ENCODE data around the gene RTN1.
"Not testable (repeated sequence)": the region's sequence is repeated elsewhere in the genome, so short reads cannot be mapped to it uniquely, and the experiment has no call there.

The RTN1 gene

GRCh38 chr14:59704054-59704645 lies 166.4 kb downstream of the RTN1 start:
- DNase-seq (ENCODE audit: low spot score): no peak

GRCh38 chr14:59699442-59699841 lies 171.1 kb downstream of the RTN1 start:
- no peak for DNase-seq (ENCODE audit: low spot score)

GRCh38 chr14:59698793-59699192 lies 171.8 kb downstream of the RTN1 start:
- DNase-seq (ENCODE audit: low spot score): no peak

- DNase-seq (ENCODE audit: low spot score): no peak
Observed at GRCh38 chr14:59695198-59695597, 175.4 kb downstream of the RTN1 start.

GRCh38 chr14:59691266-59691665 lies 179.3 kb downstream of the RTN1 start:
- DNase-seq (ENCODE audit: low spot score): no peak

GRCh38 chr14:59690426-59690825 lies 180.2 kb downstream of the RTN1 start:
- no peak for DNase-seq (ENCODE audit: low spot score)

GRCh38 chr14:59688224-59689170 lies 182.1 kb downstream of the RTN1 start:
- peak; percentile 26 for DNase-seq (ENCODE audit: low spot score)

- DNase-seq (ENCODE audit: low spot score): no peak
Observed at GRCh38 chr14:59687663-59688062, 182.9 kb downstream of the RTN1 start.

GRCh38 chr14:59679872-59680271 lies 190.7 kb downstream of the RTN1 start:
- no peak for DNase-seq (ENCODE audit: low spot score)

GRCh38 chr14:59678352-59678751 lies 192.2 kb downstream of the RTN1 start:
- DNase-seq (ENCODE audit: low spot score): no peak

- DNase-seq (ENCODE audit: low spot score): no peak
Observed at GRCh38 chr14:59677771-59678231, 192.8 kb downstream of the RTN1 start.

- no peak for DNase-seq (ENCODE audit: low spot score)
Observed at GRCh38 chr14:59675394-59675793, 195.2 kb downstream of the RTN1 start.

- no peak for DNase-seq (ENCODE audit: low spot score)
Observed at GRCh38 chr14:59664741-59665140, 205.8 kb downstream of the RTN1 start.

GRCh38 chr14:59657769-59658168 lies 212.8 kb downstream of the RTN1 start:
- DNase-seq (ENCODE audit: low spot score): no peak

- no peak for DNase-seq (ENCODE audit: low spot score)
Observed at GRCh38 chr14:59656473-59656872, 214.1 kb downstream of the RTN1 start.

GRCh38 chr14:59654131-59654530 lies 216.4 kb downstream of the RTN1 start:
- DNase-seq (ENCODE audit: low spot score): not testable (repeated sequence)

GRCh38 chr14:59646832-59647231 lies 223.7 kb downstream of the RTN1 start:
- DNase-seq (ENCODE audit: low spot score): not testable (repeated sequence)

- DNase-seq (ENCODE audit: low spot score): no peak
Observed at GRCh38 chr14:59638885-59639284, 231.7 kb downstream of the RTN1 start.

GRCh38 chr14:59634617-59635016 lies 236.0 kb downstream of the RTN1 start:
- DNase-seq (ENCODE audit: low spot score): no peak

- DNase-seq (ENCODE audit: low spot score): no peak
Observed at GRCh38 chr14:59633486-59633885, 237.1 kb downstream of the RTN1 start.

- peak; percentile 21 for DNase-seq (ENCODE audit: low spot score)
Observed at GRCh38 chr14:59632381-59632780, 238.2 kb downstream of the RTN1 start.

GRCh38 chr14:59631237-59631636 lies 239.3 kb downstream of the RTN1 start:
- no peak for DNase-seq (ENCODE audit: low spot score)

- no peak for DNase-seq (ENCODE audit: low spot score)
Observed at GRCh38 chr14:59630288-59630963, 240.2 kb downstream of the RTN1 start.
